ENCODE results near the gene ELP2. TPM values are rescaled to one million over a fixed set of nuclear protein-coding genes. Genes with fewer than 3 reads are reported as not detected.

Gene ELP2
- total and polyA plus RNA-seq, 2 donors (not counting 3 experiments of a cell fraction or from before 2014, with no cell fraction given) = 37.8 to 90.5 TPM

GRCh38 chr18:36217348-36217747 is 87.6 kb downstream of the ELP2 start:
- FAIRE-seq (no peak), DNase-seq (ENCODE audit: low read depth, low spot score) (no peak)
- intact Hi-C loops (cut with micrococcal nuclease) = no loop called here
- H3K27me3 ChIP-seq (ENCODE audit: control insufficient read depth in 2 of 2, insufficient read depth in 2 of 2, low read length in 2 of 2) = no peaks in the 10 kb centered on the region
- TF ChIP-seq POLR2AphosphoS5 (IDR thresholded peaks at IDR 0.05; ENCODE audit: insufficient read depth, low read depth, low read length) (no peak), EZH2 (IDR thresholded peaks at IDR 0.05; ENCODE audit: borderline replicate concordance, low read depth, low read length, severe bottlenecking) (no peak), GATA2 (IDR thresholded peaks at IDR 0.05; ENCODE audit: insufficient read depth, insufficient read length, low read depth, low read length) (no peak), FOS (IDR thresholded peaks at IDR 0.05; ENCODE audit: borderline replicate concordance, insufficient read depth, low read length) (no peak), MAX (IDR thresholded peaks at IDR 0.05; ENCODE audit: insufficient read depth, insufficient read length) (no peak), MYC (IDR thresholded peaks at IDR 0.05; ENCODE audit: low read depth, low read length) (no peak), POLR2A (IDR thresholded peaks at IDR 0.05; ENCODE audit: low read depth, low read length) (no peak), CTCF (IDR thresholded peaks at IDR 0.05; ENCODE audit: extremely low read depth in 1 of 2, insufficient read depth in 1 of 2, low read depth in 1 of 2, low read length in 2 of 2) (no peak), JUN (IDR thresholded peaks at IDR 0.05; ENCODE audit: borderline replicate concordance, insufficient read depth, insufficient read length, low read depth) (no peak)
- H4K20me1 ChIP-seq (replicated peaks; ENCODE audit: control insufficient read depth, extremely low read depth, insufficient read depth, low read length) = no peaks in the 10 kb centered on the region
- H2AFZ ChIP-seq (ENCODE audit: low read depth, low read length) = no peak overlapping the region
- H3K9me1 ChIP-seq (replicated peaks; ENCODE audit: control insufficient read depth, extremely low read depth, insufficient read depth, low read length) = no peaks in the 10 kb centered on the region
- H3K36me3 ChIP-seq (ENCODE audit: control insufficient read depth in 2 of 2, extremely low read depth in 1 of 2, insufficient read depth in 2 of 2, low read length in 2 of 2) = no peaks in the 10 kb centered on the region
- no peaks in the 10 kb centered on the region for H3K9me3 ChIP-seq (replicated peaks; ENCODE audit: control insufficient read depth, insufficient read depth, low read length)
- no peak overlapping the region for H3K27ac ChIP-seq (ENCODE audit: insufficient read depth, low read depth, low read length)
- no peak overlapping the region for H3K4me3 ChIP-seq (replicated peaks in 1 of 3; ENCODE audit: insufficient read depth in 1 of 3, low read depth in 1 of 3, low read length in 3 of 3)
- H3K4me1 ChIP-seq (ENCODE audit: control insufficient read depth, extremely low read depth, insufficient read depth, low read length) = no peaks in the 10 kb centered on the region
- H3K9ac ChIP-seq (replicated peaks; ENCODE audit: extremely low read depth, insufficient read depth, low read length) = no peak overlapping the region
- dilution Hi-C loops (cut with MboI; ENCODE audit: extremely low pct_ligation_motif_present, low sequenced_read_pairs) = no loop called here
- no peaks in the 10 kb centered on the region for H3K79me2 ChIP-seq (ENCODE audit: control insufficient read depth, insufficient read depth, low read length)
- ChIA-PET CTCF (interaction anchor here (0.6 to 1.6 kb wide), 4 partner anchors 12 to 122 kb away, joined by 3 to 6 read pairs (median 4); no protein-coding TSS in a partner anchor), POLR2A (no interaction called here)
- no peak overlapping the region for H3K4me2 ChIP-seq (ENCODE audit: insufficient read depth, low read length)
- BruUV-seq (replicated peaks) = no TSS peak
